ENCODE data around the gene EDC3. TPM values are rescaled to one million over a fixed set of nuclear protein-coding genes. Genes with fewer than 3 reads are reported as not detected.

The EDC3 gene
- total RNA-seq, 2 experiments from 2014 or later: 41.9 to 44.1 TPM

GRCh38 chr15:74709892-74710291 lies 14.1 kb upstream of the EDC3 start:
- no peak overlapping the region for H3K4me3 Mint-ChIP-seq
- TF ChIP-seq CTCF (IDR thresholded peaks at IDR 0.05): no peak
- ChIA-PET POLR2A (interaction anchor here (0.7 kb wide), 1 partner anchor 10 kb away, joined by 3 read pairs; no protein-coding TSS in a partner anchor), CTCF (no interaction called here)
- peaks cover 9% of the 10 kb centered on the region for H3K27me3 Mint-ChIP-seq
- H3K36me3 Mint-ChIP-seq (ENCODE audit: low read depth): no peaks in the 10 kb centered on the region
- H3K27ac Mint-ChIP-seq: no peak overlapping the region
- no peak for ATAC-seq
- peaks cover 5% of the 10 kb centered on the region for H3K4me1 Mint-ChIP-seq (ENCODE audit: low read depth)
- intact Hi-C loops (cut with micrococcal nuclease): no loop called here
- no peaks in the 10 kb centered on the region for H3K9me3 Mint-ChIP-seq
- DNase-seq: no peak

GRCh38 chr15:74709011-74709410 lies 13.2 kb upstream of the EDC3 start:
- no peak for TF ChIP-seq CTCF (IDR thresholded peaks at IDR 0.05)
- no peaks in the 10 kb centered on the region for H3K36me3 Mint-ChIP-seq (ENCODE audit: low read depth)
- intact Hi-C loops (cut with micrococcal nuclease): no loop called here
- H3K4me1 Mint-ChIP-seq (ENCODE audit: low read depth): peaks cover 5% of the 10 kb centered on the region
- no peak overlapping the region for H3K27ac Mint-ChIP-seq
- ChIA-PET POLR2A (no interaction called here), CTCF (no interaction called here)
- no peak for ATAC-seq
- H3K9me3 Mint-ChIP-seq: no peaks in the 10 kb centered on the region
- peaks cover 9% of the 10 kb centered on the region for H3K27me3 Mint-ChIP-seq
- no peak overlapping the region for H3K4me3 Mint-ChIP-seq
- no peak for DNase-seq

- ChIA-PET POLR2A (interaction anchor here (0.7 to 1.3 kb wide), 2 partner anchors 13 to 42 kb away, joined by 3 read pairs; no protein-coding TSS in a partner anchor), CTCF (interaction anchor here (1.1 kb wide), 1 partner anchor 74 kb away, joined by 3 read pairs; no protein-coding TSS in a partner anchor)
- TF ChIP-seq CTCF (IDR thresholded peaks at IDR 0.05): no peak
- H3K36me3 Mint-ChIP-seq (ENCODE audit: low read depth): peaks cover 1% of the 10 kb centered on the region
- no peak for DNase-seq
- H3K27ac Mint-ChIP-seq: peak overlapping the region; percentile 97
- no peak for ATAC-seq
- peaks cover 33% of the 10 kb centered on the region for H3K4me1 Mint-ChIP-seq (ENCODE audit: low read depth)
- intact Hi-C loops (cut with micrococcal nuclease): no loop called here
- H3K9me3 Mint-ChIP-seq: no peaks in the 10 kb centered on the region
- peak overlapping the region; percentile 97 for H3K4me3 Mint-ChIP-seq
- H3K27me3 Mint-ChIP-seq: peaks cover 2% of the 10 kb centered on the region
Observed at GRCh38 chr15:74696808-74697207, 984 bp upstream of the EDC3 start.

- H3K27me3 Mint-ChIP-seq: no peaks in the 10 kb centered on the region
- DNase-seq (no peak), ATAC-seq (no peak)
- no peaks in the 10 kb centered on the region for H3K9me3 Mint-ChIP-seq
- peaks cover 33% of the 10 kb centered on the region for H3K4me1 Mint-ChIP-seq (ENCODE audit: low read depth)
- CTCF ChIA-PET: interaction anchor here (1.1 to 1.3 kb wide), 2 partner anchors 65 to 75 kb away, joined by 3 to 4 read pairs; no protein-coding TSS in a partner anchor
- H3K4me3 Mint-ChIP-seq: peak overlapping the region; percentile 97
- intact Hi-C loops (cut with micrococcal nuclease): no loop called here
- H3K36me3 Mint-ChIP-seq (ENCODE audit: low read depth): peaks cover 1% of the 10 kb centered on the region
- POLR2A ChIA-PET: interaction anchor here (0.7 to 1.3 kb wide), 3 partner anchors 13 to 82 kb away, joined by 3 read pairs; no protein-coding TSS in a partner anchor
- peak overlapping the region; percentile 97 for H3K27ac Mint-ChIP-seq
- no peak for TF ChIP-seq CTCF (IDR thresholded peaks at IDR 0.05)
Observed at GRCh38 chr15:74696398-74696729, 540 bp upstream of the EDC3 start.

- no peak for TF ChIP-seq CTCF (IDR thresholded peaks at IDR 0.05)
- Mint-ChIP-seq H3K9me3 (no peaks in the 10 kb centered on the region), H3K36me3 (ENCODE audit: low read depth) (peaks cover 1% of the 10 kb centered on the region), H3K4me1 (ENCODE audit: low read depth) (peaks cover 34% of the 10 kb centered on the region), H3K27me3 (no peaks in the 10 kb centered on the region), H3K27ac (no peak overlapping the region), H3K4me3 (no peak overlapping the region)
- ATAC-seq (no peak), DNase-seq (no peak)
- ChIA-PET POLR2A (no interaction called here), CTCF (no interaction called here)
- intact Hi-C loops (cut with micrococcal nuclease): no loop called here
Observed at GRCh38 chr15:74692327-74692726, 3.5 kb downstream of the EDC3 start.
